IMR-90 (cell line): Measurements from ENCODE around the gene ZNF362.

Experiments used
- BHLHE40 ChIP-seq: fragments of 150-350 bp; IDR thresholded peaks from 2 replicates; pipeline ENCODE4 v1.6.1; 2016; ENCODE audit warnings: mild to moderate bottlenecking, low read depth, low read length
- CEBPB ChIP-seq: IDR thresholded peaks from 2 replicates; pipeline ENCODE4 v1.6.1; 2012; ENCODE audit warnings: low read depth, low read length, improper control_type of control experiment
- POLR2A ChIP-seq: IDR thresholded peaks from 2 replicates; pipeline ENCODE4 v1.6.1; 2012; ENCODE audit warnings: mild to moderate bottlenecking, low read depth, low read length
- TF ChIP-seq, protein P1 (sequence below): conservative IDR thresholded peaks from 2 replicates; pipeline ENCODE4 v1.5.1; 2012; ENCODE audit warnings: mild to moderate bottlenecking, low read depth, low read length, improper control_type of control experiment

DNA sequence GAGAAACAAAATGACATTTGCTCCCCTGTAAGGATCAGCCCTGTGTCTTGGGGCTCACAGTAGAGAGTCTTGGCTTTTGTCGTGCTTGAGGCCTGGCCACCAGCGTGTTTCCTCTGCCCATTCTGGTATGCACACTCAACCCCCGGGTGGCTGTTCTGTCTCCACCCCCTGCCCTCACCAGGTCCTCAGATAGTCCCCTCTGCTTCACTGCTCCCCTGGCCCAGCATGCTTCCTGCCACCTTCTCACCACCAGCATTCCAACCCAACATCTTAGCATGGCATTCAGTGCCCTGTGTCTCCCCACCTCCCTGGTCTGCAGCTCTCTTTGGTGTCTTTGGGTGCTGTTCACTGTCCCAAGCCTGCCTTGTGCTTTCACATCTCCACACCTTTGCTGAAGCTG lies 16.2 kb downstream of the ZNF362 start:
- no peak for TF ChIP-seq POLR2A
- TF ChIP-seq, protein P1, sequence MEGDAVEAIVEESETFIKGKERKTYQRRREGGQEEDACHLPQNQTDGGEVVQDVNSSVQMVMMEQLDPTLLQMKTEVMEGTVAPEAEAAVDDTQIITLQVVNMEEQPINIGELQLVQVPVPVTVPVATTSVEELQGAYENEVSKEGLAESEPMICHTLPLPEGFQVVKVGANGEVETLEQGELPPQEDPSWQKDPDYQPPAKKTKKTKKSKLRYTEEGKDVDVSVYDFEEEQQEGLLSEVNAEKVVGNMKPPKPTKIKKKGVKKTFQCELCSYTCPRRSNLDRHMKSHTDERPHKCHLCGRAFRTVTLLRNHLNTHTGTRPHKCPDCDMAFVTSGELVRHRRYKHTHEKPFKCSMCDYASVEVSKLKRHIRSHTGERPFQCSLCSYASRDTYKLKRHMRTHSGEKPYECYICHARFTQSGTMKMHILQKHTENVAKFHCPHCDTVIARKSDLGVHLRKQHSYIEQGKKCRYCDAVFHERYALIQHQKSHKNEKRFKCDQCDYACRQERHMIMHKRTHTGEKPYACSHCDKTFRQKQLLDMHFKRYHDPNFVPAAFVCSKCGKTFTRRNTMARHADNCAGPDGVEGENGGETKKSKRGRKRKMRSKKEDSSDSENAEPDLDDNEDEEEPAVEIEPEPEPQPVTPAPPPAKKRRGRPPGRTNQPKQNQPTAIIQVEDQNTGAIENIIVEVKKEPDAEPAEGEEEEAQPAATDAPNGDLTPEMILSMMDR = no peak
- no peak for TF ChIP-seq BHLHE40
- no peak for TF ChIP-seq CEBPB
